Measurements from ENCODE around the gene FARSA.

DNA sequence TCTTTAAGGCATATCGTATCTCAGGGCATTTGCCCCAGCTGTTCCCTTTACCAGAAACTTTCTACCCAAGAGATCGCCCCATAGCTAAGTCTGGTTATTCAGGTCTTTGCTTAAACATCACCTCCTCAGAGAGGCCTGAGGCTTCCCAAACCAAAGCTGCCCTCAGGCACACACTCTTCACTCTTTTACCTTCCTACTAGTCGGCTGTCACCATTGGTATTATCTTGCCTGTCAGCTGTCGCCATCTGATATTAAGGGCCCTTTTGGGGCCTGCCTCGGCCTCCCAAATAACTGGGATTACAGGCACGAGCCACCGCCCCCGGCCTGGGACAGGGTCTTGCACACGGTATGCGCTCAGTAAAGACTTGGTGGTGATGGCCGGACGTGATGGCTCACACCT lies 22.5 kb upstream of the FARSA start:
- TF ChIP-seq RFX5 (IDR thresholded peaks at IDR 0.05; ENCODE audit: low read depth, low read length) (no peak), NFE2L2 (IDR thresholded peaks at IDR 0.05; ENCODE audit: low read depth, low read length) (no peak)
- TF ChIP-seq, protein P1, sequence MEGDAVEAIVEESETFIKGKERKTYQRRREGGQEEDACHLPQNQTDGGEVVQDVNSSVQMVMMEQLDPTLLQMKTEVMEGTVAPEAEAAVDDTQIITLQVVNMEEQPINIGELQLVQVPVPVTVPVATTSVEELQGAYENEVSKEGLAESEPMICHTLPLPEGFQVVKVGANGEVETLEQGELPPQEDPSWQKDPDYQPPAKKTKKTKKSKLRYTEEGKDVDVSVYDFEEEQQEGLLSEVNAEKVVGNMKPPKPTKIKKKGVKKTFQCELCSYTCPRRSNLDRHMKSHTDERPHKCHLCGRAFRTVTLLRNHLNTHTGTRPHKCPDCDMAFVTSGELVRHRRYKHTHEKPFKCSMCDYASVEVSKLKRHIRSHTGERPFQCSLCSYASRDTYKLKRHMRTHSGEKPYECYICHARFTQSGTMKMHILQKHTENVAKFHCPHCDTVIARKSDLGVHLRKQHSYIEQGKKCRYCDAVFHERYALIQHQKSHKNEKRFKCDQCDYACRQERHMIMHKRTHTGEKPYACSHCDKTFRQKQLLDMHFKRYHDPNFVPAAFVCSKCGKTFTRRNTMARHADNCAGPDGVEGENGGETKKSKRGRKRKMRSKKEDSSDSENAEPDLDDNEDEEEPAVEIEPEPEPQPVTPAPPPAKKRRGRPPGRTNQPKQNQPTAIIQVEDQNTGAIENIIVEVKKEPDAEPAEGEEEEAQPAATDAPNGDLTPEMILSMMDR (conservative IDR thresholded peaks at IDR 0.05; ENCODE audit: low read depth, low read length): no peak

Measured in IMR-90 (cell line).